ENCODE measurements around the gene ELL2. TPM values are rescaled to one million over a fixed set of nuclear protein-coding genes. Genes with fewer than 3 reads are reported as not detected.
A peak's percentile ranks its signal among the peaks of the same experiment; 100 is the strongest.

The ELL2 gene
- total and polyA plus RNA-seq, 9 of the 15 experiments (the other 6 are each of a cell fraction or from before 2014, with no cell fraction given), result 4.3 to 18.3 (median 14.5) TPM

- TF ChIP-seq MTF1 (CRISPR knock-in tag; IDR thresholded peaks at IDR 0.05; ENCODE audit: borderline replicate concordance) (no peak), XRCC3 (IDR thresholded peaks at IDR 0.05) (no peak), TGIF2 (CRISPR knock-in tag; IDR thresholded peaks at IDR 0.05) (no peak), SMARCC2 (IDR thresholded peaks at IDR 0.05; ENCODE audit: low read depth) (peak; percentile 96), ZNF324 (CRISPR knock-in tag; IDR thresholded peaks at IDR 0.05) (no peak), MBD2 (IDR thresholded peaks at IDR 0.05; ENCODE audit: borderline replicate concordance, low read depth) (peak; percentile 66; the same call in 1 of the 2 replicates), TOE1 (IDR thresholded peaks at IDR 0.05; ENCODE audit: borderline replicate concordance) (peak; percentile 63; the same call in 1 of the 2 replicates), TOE1 (CRISPR knock-in tag; IDR thresholded peaks at IDR 0.05; ENCODE audit: borderline replicate concordance, low read depth) (no peak), MXD1 (CRISPR knock-in tag; IDR thresholded peaks at IDR 0.05; ENCODE audit: borderline replicate concordance, poor library complexity, severe bottlenecking) (no peak), ZBTB11 (CRISPR knock-in tag; IDR thresholded peaks at IDR 0.05) (peak in 1 of 3 experiments; percentile 65; a peak in 2 of 6 replicates), ZNF134 (CRISPR knock-in tag; conservative IDR thresholded peaks at IDR 0.05) (peak; percentile 59; the same call in 1 of the 2 replicates), TARDBP (IDR thresholded peaks at IDR 0.05) (peak; percentile 22; the same call in 1 of the 2 replicates), NBN (IDR thresholded peaks at IDR 0.05; ENCODE audit: low read depth) (peak; percentile 91), PML (IDR thresholded peaks at IDR 0.05; ENCODE audit: low read length) (peak; percentile 91), NFATC3 (IDR thresholded peaks at IDR 0.05) (peak; percentile 89; the same call in 1 of the 2 replicates), ZMIZ1 (IDR thresholded peaks at IDR 0.05; ENCODE audit: low read depth in 2 of 2, low read length in 2 of 2) (peak in 1 of 2 experiments; percentile 87; a peak in 2 of 4 replicates)
Measured at GRCh38 chr5:95934207-95934804, 27.3 kb downstream of the ELL2 start (continued).

All from K562 (cell line).